ENCODE measurements around the gene TSPEAR.

Gene TSPEAR

GRCh38 chr21:44495611-44496563 is 215.5 kb downstream of the TSPEAR start:
- H3K4me3 ChIP-seq (ENCODE audit: low read depth in 1 of 2, low read length in 2 of 2): no peak overlapping the region
- H3K4me1 ChIP-seq (ENCODE audit: insufficient read depth, low read length): peaks cover 4% of the 10 kb centered on the region
- no peaks in the 10 kb centered on the region for H3K36me3 ChIP-seq (ENCODE audit: insufficient read depth, low read length)
- H3K9ac ChIP-seq (ENCODE audit: low read length): no peak overlapping the region
- no peak overlapping the region for H3K27ac ChIP-seq (ENCODE audit: low read depth, low read length)
- peaks cover 0 to 10% of the 10 kb centered on the region in 2 donors for H3K27me3 ChIP-seq (ENCODE audit: control insufficient read depth in 1 of 2, insufficient read depth in 2 of 2, low read length in 2 of 2)
- H3K9me3 ChIP-seq (ENCODE audit: low read length): no peaks in the 10 kb centered on the region

GRCh38 chr21:44494956-44495355 is 216.4 kb downstream of the TSPEAR start:
- no peak overlapping the region for H3K9ac ChIP-seq (ENCODE audit: low read length)

GRCh38 chr21:44494418-44494817 is 217.0 kb downstream of the TSPEAR start:
- H3K36me3 ChIP-seq (ENCODE audit: insufficient read depth, low read length): no peaks in the 10 kb centered on the region
- no peaks in the 10 kb centered on the region for H3K9me3 ChIP-seq (ENCODE audit: low read length)
- no peak overlapping the region for H3K9ac ChIP-seq (ENCODE audit: low read length)
- no peak overlapping the region for H3K4me3 ChIP-seq (ENCODE audit: low read depth in 1 of 2, low read length in 2 of 2)
- H3K27me3 ChIP-seq (ENCODE audit: control insufficient read depth in 1 of 2, insufficient read depth in 2 of 2, low read length in 2 of 2): peaks cover 0 to 10% of the 10 kb centered on the region in 2 donors
- no peak overlapping the region for H3K27ac ChIP-seq (ENCODE audit: low read depth, low read length)
- peaks cover 4% of the 10 kb centered on the region for H3K4me1 ChIP-seq (ENCODE audit: insufficient read depth, low read length)

More at GRCh38 chr21:44494956-44495355, 216.4 kb downstream of the TSPEAR start:
- Histone ChIP-seq H3K9me3 (ENCODE audit: low read length) (no peaks in the 10 kb centered on the region), H3K27me3 (ENCODE audit: control insufficient read depth in 1 of 2, insufficient read depth in 2 of 2, low read length in 2 of 2) (peaks cover 0 to 10% of the 10 kb centered on the region in 2 donors), H3K4me3 (ENCODE audit: low read depth in 1 of 2, low read length in 2 of 2) (no peak overlapping the region), H3K4me1 (ENCODE audit: insufficient read depth, low read length) (peaks cover 4% of the 10 kb centered on the region), H3K27ac (ENCODE audit: low read depth, low read length) (no peak overlapping the region), H3K36me3 (ENCODE audit: insufficient read depth, low read length) (no peaks in the 10 kb centered on the region)

- no peak overlapping the region for H3K9ac ChIP-seq (ENCODE audit: low read length)
- peaks cover 4% of the 10 kb centered on the region for H3K4me1 ChIP-seq (ENCODE audit: insufficient read depth, low read length)
- H3K9me3 ChIP-seq (ENCODE audit: low read length): no peaks in the 10 kb centered on the region
- H3K4me3 ChIP-seq (ENCODE audit: low read depth in 1 of 2, low read length in 2 of 2): no peak overlapping the region
- no peaks in the 10 kb centered on the region for H3K36me3 ChIP-seq (ENCODE audit: insufficient read depth, low read length)
- no peaks in the 10 kb centered on the region for H3K27me3 ChIP-seq (ENCODE audit: control insufficient read depth in 1 of 2, insufficient read depth in 2 of 2, low read length in 2 of 2)
- H3K27ac ChIP-seq (ENCODE audit: low read depth, low read length): no peak overlapping the region
These were observed 218.6 kb downstream of the TSPEAR start for GRCh38 chr21:44492567-44493385.

GRCh38 chr21:44490816-44491215 is 220.6 kb downstream of the TSPEAR start:
- H3K27ac ChIP-seq (ENCODE audit: low read depth, low read length): no peak overlapping the region
- no peaks in the 10 kb centered on the region for H3K4me1 ChIP-seq (ENCODE audit: insufficient read depth, low read length)
- H3K9ac ChIP-seq (ENCODE audit: low read length): no peak overlapping the region
- no peaks in the 10 kb centered on the region for H3K9me3 ChIP-seq (ENCODE audit: low read length)
- no peak overlapping the region for H3K4me3 ChIP-seq (ENCODE audit: low read depth in 1 of 2, low read length in 2 of 2)
- no peaks in the 10 kb centered on the region for H3K36me3 ChIP-seq (ENCODE audit: insufficient read depth, low read length)
- H3K27me3 ChIP-seq (ENCODE audit: control insufficient read depth in 1 of 2, insufficient read depth in 2 of 2, low read length in 2 of 2): no peaks in the 10 kb centered on the region

GRCh38 chr21:44490405-44490804 is 221.0 kb downstream of the TSPEAR start:
- no peaks in the 10 kb centered on the region for H3K4me1 ChIP-seq (ENCODE audit: insufficient read depth, low read length)
- H3K27me3 ChIP-seq (ENCODE audit: control insufficient read depth in 1 of 2, insufficient read depth in 2 of 2, low read length in 2 of 2): no peaks in the 10 kb centered on the region
- no peak overlapping the region for H3K4me3 ChIP-seq (ENCODE audit: low read depth in 1 of 2, low read length in 2 of 2)
- H3K36me3 ChIP-seq (ENCODE audit: insufficient read depth, low read length): no peaks in the 10 kb centered on the region
- H3K27ac ChIP-seq (ENCODE audit: low read depth, low read length): no peak overlapping the region
- no peak overlapping the region for H3K9ac ChIP-seq (ENCODE audit: low read length)
- H3K9me3 ChIP-seq (ENCODE audit: low read length): no peaks in the 10 kb centered on the region

- Histone ChIP-seq H3K27ac (ENCODE audit: low read depth, low read length) (no peak overlapping the region), H3K9ac (ENCODE audit: low read length) (no peak overlapping the region), H3K9me3 (ENCODE audit: low read length) (no peaks in the 10 kb centered on the region), H3K4me1 (ENCODE audit: insufficient read depth, low read length) (no peaks in the 10 kb centered on the region), H3K27me3 (ENCODE audit: control insufficient read depth in 1 of 2, insufficient read depth in 2 of 2, low read length in 2 of 2) (no peaks in the 10 kb centered on the region), H3K36me3 (ENCODE audit: insufficient read depth, low read length) (no peaks in the 10 kb centered on the region), H3K4me3 (ENCODE audit: low read depth in 1 of 2, low read length in 2 of 2) (no peak overlapping the region)
These were observed 221.4 kb downstream of the TSPEAR start for GRCh38 chr21:44489962-44490361.

- H3K27me3 ChIP-seq (ENCODE audit: control insufficient read depth in 1 of 2, insufficient read depth in 2 of 2, low read length in 2 of 2): no peaks in the 10 kb centered on the region
- no peaks in the 10 kb centered on the region for H3K36me3 ChIP-seq (ENCODE audit: insufficient read depth, low read length)
- no peak overlapping the region for H3K9ac ChIP-seq (ENCODE audit: low read length)
- H3K27ac ChIP-seq (ENCODE audit: low read depth, low read length): no peak overlapping the region
- no peaks in the 10 kb centered on the region for H3K4me1 ChIP-seq (ENCODE audit: insufficient read depth, low read length)
- no peaks in the 10 kb centered on the region for H3K9me3 ChIP-seq (ENCODE audit: low read length)
- no peak overlapping the region for H3K4me3 ChIP-seq (ENCODE audit: low read depth in 1 of 2, low read length in 2 of 2)
These were observed 223.5 kb downstream of the TSPEAR start for GRCh38 chr21:44487831-44488230.

- Histone ChIP-seq H3K36me3 (ENCODE audit: insufficient read depth, low read length) (no peaks in the 10 kb centered on the region), H3K4me3 (ENCODE audit: low read depth in 1 of 2, low read length in 2 of 2) (peak overlapping the region in 1 of 2 donors; percentile 35), H3K27ac (ENCODE audit: low read depth, low read length) (no peak overlapping the region), H3K27me3 (ENCODE audit: control insufficient read depth in 1 of 2, insufficient read depth in 2 of 2, low read length in 2 of 2) (no peaks in the 10 kb centered on the region), H3K9me3 (ENCODE audit: low read length) (no peaks in the 10 kb centered on the region), H3K4me1 (ENCODE audit: insufficient read depth, low read length) (no peaks in the 10 kb centered on the region), H3K9ac (ENCODE audit: low read length) (no peak overlapping the region)
These were observed 225.1 kb downstream of the TSPEAR start for GRCh38 chr21:44486302-44486701.

GRCh38 chr21:44485796-44486195 is 225.6 kb downstream of the TSPEAR start:
- H3K27me3 ChIP-seq (ENCODE audit: control insufficient read depth in 1 of 2, insufficient read depth in 2 of 2, low read length in 2 of 2): no peaks in the 10 kb centered on the region
- no peaks in the 10 kb centered on the region for H3K4me1 ChIP-seq (ENCODE audit: insufficient read depth, low read length)
- H3K4me3 ChIP-seq (ENCODE audit: low read depth in 1 of 2, low read length in 2 of 2): peak overlapping the region in 1 of 2 donors; percentile 35
- no peaks in the 10 kb centered on the region for H3K9me3 ChIP-seq (ENCODE audit: low read length)
- no peak overlapping the region for H3K27ac ChIP-seq (ENCODE audit: low read depth, low read length)
- H3K9ac ChIP-seq (ENCODE audit: low read length): no peak overlapping the region
- no peaks in the 10 kb centered on the region for H3K36me3 ChIP-seq (ENCODE audit: insufficient read depth, low read length)

GRCh38 chr21:44485254-44485793 is 226.0 kb downstream of the TSPEAR start:
- no peaks in the 10 kb centered on the region for H3K9me3 ChIP-seq (ENCODE audit: low read length)
- H3K9ac ChIP-seq (ENCODE audit: low read length): no peak overlapping the region
- no peak overlapping the region for H3K27ac ChIP-seq (ENCODE audit: low read depth, low read length)
- H3K27me3 ChIP-seq (ENCODE audit: control insufficient read depth in 1 of 2, insufficient read depth in 2 of 2, low read length in 2 of 2): no peaks in the 10 kb centered on the region
- H3K4me1 ChIP-seq (ENCODE audit: insufficient read depth, low read length): no peaks in the 10 kb centered on the region
- H3K36me3 ChIP-seq (ENCODE audit: insufficient read depth, low read length): no peaks in the 10 kb centered on the region
- peak overlapping the region in 1 of 2 donors; percentile 35 for H3K4me3 ChIP-seq (ENCODE audit: low read depth in 1 of 2, low read length in 2 of 2)

Data from muscle layer of colon (tissue), 2 donors.